ENCODE measurements around the gene ROBO1.

Gene ROBO1

DNA sequence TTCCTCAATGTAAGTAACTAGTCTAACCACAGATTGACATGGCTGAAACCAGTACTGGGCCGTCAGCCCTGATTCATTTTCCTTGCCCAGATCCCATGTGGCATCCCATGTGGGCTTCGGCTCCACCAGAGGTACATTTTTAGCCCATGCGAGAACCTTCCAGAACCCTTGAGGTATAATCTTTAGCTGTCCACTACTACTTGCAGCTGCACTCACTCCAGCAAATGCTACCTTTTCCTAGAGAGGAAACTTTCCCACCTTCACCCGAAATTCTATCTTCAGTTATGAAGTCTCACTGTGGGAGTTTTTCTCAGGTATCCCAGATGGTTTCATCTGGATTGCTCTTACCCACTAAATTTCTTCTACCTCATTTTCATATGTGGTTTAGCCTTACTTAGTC is 907.2 kb downstream of the ROBO1 start:
- DNase-seq (ENCODE audit: low spot score in 2 of 2) = no peak
- no peak overlapping the region for H3K4me3 Mint-ChIP-seq
- ATAC-seq = no peak
- H3K36me3 Mint-ChIP-seq = no peaks in the 10 kb centered on the region
- peaks cover 27% of the 10 kb centered on the region for H3K9me3 Mint-ChIP-seq
- no peaks in the 10 kb centered on the region for H3K4me1 Mint-ChIP-seq
- no peak overlapping the region for H3K27ac Mint-ChIP-seq

DNA sequence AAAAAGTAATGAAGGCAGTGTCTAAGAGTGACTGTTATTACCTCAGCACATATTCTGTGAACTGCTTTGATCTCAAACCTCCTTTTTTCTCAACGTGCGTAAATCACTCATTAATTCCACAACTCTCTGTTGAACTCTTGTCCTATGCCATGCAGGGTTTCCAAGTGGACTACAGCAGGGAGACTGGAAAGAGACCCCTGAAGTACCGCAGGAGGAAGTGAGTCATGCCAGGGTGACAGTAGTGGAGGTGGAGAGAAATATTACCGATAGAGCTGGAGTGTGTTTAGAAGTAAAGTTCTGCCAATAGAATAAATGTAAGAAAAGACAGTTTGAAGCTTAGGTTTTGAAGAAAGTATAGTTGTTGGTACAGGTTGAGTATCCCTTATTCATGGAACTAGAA is 908.9 kb downstream of the ROBO1 start:
- Mint-ChIP-seq H3K27ac (no peak overlapping the region), H3K9me3 (peaks cover 25% of the 10 kb centered on the region), H3K4me3 (no peak overlapping the region), H3K4me1 (no peaks in the 10 kb centered on the region), H3K36me3 (no peaks in the 10 kb centered on the region)
- ATAC-seq = no peak
- DNase-seq (ENCODE audit: low spot score in 2 of 2) = no peak

DNA sequence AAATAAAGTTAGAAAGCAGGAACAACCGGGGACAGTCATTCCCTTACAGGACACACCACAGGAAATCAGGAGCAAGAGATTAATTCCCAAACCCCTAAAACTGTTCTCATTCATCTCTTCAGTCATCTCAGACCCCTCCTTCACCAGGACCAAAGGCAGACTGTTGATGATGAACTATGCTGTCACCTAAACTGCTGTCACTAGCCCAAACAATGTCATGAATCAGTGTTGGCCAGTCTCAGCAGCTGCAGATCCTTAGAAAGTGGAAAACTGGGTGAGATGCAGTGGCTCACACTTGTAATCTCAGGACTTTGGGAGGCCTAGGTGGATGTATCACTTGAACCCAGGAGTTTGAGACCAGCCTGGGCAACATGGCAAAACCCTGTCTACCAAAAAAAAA is 909.6 kb downstream of the ROBO1 start:
- H3K4me1 Mint-ChIP-seq = no peaks in the 10 kb centered on the region
- H3K4me3 Mint-ChIP-seq = no peak overlapping the region
- H3K9me3 Mint-ChIP-seq = peaks cover 25% of the 10 kb centered on the region
- DNase-seq (ENCODE audit: low spot score in 2 of 2) = no peak
- H3K27ac Mint-ChIP-seq = no peak overlapping the region
- no peaks in the 10 kb centered on the region for H3K36me3 Mint-ChIP-seq
- no peak for ATAC-seq

DNA sequence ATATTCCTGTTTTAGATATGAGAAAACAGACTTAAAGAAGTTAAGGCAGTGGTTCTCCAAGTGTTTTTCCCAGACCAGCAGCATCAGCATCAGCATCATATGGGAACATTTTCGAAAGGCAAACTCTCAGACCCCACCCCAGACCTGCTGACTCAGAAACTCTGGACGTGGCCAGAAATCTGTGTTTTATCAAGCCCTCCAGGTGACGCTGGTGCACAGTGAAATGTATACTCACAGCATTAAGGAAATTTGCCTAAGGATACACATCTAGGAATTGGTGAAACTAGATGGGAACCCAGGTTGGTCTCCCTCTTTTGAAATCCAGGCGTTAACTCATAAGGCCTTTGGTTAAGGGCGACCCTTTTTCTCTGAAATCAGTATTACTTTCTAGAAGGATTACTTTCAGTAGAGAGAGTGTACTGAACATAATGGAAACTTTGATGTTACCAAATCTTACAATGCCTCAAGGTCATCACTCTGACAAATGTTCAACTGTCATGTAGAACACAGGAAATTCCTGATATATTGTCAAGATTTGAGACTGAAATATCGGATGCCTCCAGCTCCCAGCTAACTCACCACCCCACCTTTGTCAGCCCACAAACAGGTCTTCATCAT is 910.2 kb downstream of the ROBO1 start:
- H3K4me1 Mint-ChIP-seq = no peaks in the 10 kb centered on the region
- no peak overlapping the region for H3K4me3 Mint-ChIP-seq

DNA sequence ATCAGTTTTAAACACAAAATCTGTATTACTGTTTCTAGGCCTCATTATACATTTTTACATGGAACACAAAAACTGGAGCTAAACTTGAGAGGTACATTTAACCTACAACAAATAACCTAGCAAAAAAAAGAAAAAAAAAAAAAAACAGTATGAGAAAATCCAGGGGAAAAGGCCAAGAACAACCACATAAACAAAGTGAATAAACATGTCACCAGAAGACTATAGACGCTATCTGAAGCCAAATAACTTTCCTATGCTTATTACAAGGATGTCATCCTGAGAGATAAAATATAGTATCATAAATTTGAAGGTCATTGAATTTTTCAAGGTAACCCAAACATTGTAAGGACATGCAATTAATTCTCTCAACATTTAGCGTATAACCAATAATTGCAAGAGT is 911.6 kb downstream of the ROBO1 start:
- Mint-ChIP-seq H3K4me3 (no peak overlapping the region), H3K27ac (no peak overlapping the region), H3K36me3 (no peaks in the 10 kb centered on the region), H3K4me1 (no peaks in the 10 kb centered on the region), H3K9me3 (peaks cover 25% of the 10 kb centered on the region)
- ATAC-seq (no peak), DNase-seq (ENCODE audit: low spot score in 2 of 2) (no peak)

More for the DNA sequence above, 910.2 kb downstream of the ROBO1 start:
- no peak for DNase-seq (ENCODE audit: low spot score in 2 of 2)
- no peak overlapping the region for H3K27ac Mint-ChIP-seq
- no peaks in the 10 kb centered on the region for H3K36me3 Mint-ChIP-seq
- ATAC-seq = no peak
- H3K9me3 Mint-ChIP-seq = peaks cover 30% of the 10 kb centered on the region

DNA sequence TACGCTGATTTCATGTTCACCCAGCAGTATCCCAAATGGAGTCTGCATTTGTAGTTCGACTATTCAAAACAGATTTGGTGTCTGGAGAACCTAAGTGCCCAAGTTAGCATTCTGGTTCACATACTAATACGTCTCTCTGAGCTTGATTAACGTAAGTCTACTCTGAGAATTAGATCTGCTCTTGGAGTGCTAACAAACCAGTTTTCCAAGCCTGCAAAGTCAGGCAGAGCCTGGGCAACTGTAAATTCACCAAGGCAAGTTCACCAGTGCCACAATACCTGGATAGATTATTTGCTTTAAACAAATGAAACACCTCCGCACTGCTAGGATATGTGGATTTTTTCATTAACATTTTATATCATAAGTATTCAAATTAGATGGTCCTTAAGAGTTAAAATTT is 912.6 kb downstream of the ROBO1 start:
- Mint-ChIP-seq H3K4me1 (no peaks in the 10 kb centered on the region), H3K36me3 (no peaks in the 10 kb centered on the region), H3K4me3 (no peak overlapping the region), H3K9me3 (peaks cover 24% of the 10 kb centered on the region), H3K27ac (no peak overlapping the region)
- ATAC-seq (no peak), DNase-seq (ENCODE audit: low spot score in 2 of 2) (no peak)

DNA sequence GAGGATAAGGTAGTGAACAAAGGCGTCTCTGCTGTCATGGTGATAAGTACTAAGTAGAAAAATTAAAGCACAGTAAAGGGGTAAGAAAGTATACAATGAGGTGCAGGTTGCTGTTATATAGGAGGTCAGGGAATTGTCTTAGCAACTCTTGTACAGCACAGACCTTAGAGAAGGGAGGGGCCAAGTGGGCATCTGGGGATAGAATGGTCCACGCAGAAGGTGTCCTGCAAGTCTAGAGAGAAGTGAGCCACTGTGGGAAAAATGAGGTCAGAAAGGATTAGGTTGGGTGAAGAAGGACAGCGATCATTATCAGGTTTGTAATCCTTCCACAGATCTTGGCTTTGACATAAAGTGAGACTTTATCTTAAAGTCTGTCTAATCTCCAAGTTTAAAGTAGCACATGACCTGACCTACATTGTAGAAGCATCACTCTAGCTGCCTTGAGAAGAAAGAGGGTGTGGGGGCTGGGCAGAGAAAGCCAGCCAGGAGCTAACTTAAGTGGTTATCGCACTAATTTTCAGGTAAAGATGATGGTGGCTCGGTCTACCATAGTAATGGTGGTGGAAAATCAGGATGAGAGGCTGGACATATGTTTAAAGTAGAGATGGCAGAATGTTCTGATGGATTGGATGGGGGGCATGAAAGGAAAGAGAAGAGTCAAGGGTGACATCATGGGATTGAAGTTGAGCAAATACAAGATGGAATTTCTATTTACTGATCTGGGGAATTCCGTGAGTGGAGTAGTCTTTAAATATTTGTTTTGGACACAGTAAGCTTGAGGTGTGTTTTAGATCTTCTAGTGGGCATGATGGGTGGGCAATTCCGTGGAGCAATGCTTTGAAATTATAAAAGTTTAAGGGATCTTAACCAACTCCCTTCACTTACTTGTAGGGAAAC is 919.2 kb downstream of the ROBO1 start:
- Mint-ChIP-seq H3K9me3 (peaks cover 22% of the 10 kb centered on the region), H3K27ac (no peak overlapping the region), H3K36me3 (no peaks in the 10 kb centered on the region), H3K4me1 (no peaks in the 10 kb centered on the region), H3K4me3 (no peak overlapping the region)
- DNase-seq (ENCODE audit: low spot score in 2 of 2) (no peak), ATAC-seq (no peak)

DNA sequence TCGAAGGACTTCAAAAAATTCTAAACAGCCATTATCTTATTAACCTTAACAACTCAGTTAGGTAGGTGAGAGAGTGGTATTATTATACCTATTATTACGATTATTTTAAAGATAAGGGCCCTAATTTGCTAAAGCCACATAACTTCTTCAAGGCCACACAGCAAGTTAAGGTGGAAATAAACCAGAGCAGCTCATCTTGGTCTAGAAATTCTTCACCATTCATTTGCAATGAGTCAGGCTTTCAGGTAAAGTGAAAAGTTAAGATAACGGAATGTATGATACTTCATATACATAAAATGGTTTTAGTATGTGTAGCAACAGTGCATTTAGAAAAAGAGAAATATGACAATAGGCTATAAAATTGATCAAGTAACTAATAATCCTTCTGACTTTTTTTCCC is 920.2 kb downstream of the ROBO1 start:
- Mint-ChIP-seq H3K36me3 (no peaks in the 10 kb centered on the region), H3K4me1 (no peaks in the 10 kb centered on the region), H3K27ac (no peak overlapping the region), H3K9me3 (peaks cover 16% of the 10 kb centered on the region), H3K4me3 (no peak overlapping the region)
- ATAC-seq (no peak), DNase-seq (ENCODE audit: low spot score in 2 of 2) (no peak)

DNA sequence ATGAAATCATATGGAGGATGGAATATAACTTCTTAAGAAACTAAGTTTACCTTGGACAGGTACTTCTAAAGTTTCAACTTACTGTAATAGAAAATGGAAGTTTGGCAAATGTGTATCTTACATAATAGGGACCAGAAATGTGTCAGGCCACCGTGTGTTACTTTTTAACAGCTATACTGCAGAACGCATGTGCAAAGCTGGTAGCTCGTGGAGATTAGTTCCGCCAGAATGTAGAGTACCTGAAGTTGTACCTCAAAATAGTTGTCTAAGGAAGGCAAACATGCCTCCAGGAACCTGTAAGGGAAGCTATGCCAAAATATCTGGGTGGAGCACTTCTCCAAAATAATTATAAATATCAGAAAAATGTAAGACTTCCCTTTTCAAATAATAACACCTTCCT is 920.6 kb downstream of the ROBO1 start:
- no peak for DNase-seq (ENCODE audit: low spot score in 2 of 2)
- Mint-ChIP-seq H3K9me3 (peaks cover 13% of the 10 kb centered on the region), H3K4me1 (no peaks in the 10 kb centered on the region), H3K36me3 (no peaks in the 10 kb centered on the region), H3K4me3 (no peak overlapping the region), H3K27ac (no peak overlapping the region)
- no peak for ATAC-seq

DNA sequence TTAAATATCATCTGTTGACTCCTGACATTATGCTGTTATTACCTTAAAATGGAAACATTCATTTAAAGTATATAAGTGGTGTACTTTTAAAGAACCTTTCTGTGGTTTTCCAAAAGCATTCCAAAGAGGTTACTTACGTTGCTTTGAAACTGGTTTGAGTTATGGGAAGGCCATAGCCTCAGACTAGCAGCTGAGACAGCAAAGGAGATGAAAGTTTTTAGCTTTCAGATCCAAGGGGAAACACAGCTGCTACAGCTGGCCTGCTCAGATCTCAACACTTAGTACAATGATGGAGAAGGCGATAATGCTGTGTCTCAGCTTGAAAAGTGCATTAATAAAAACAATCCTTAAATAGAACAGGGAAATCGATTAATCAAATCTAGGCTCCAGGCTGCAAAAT is 921.1 kb downstream of the ROBO1 start:
- peaks cover 13% of the 10 kb centered on the region for H3K9me3 Mint-ChIP-seq

DNA sequence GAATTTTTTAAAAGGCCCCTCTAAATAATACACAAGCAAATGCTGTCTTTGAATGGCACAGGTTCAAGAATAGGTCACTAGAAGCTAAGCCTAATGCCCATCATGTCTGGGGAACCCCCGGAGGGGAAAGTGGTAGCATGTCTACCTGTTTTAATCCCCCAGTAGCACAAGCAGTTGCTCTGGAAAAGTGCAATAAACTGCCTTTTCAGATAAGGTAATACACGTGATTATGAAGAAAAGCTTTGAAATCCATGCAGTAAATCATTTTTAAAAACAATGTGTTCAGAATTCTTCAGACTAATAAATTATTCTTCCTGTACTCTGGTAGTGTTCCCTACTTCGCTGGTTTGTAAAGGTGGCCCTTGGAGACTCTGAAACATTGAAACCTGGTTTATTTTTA is 922.2 kb downstream of the ROBO1 start:
- DNase-seq (ENCODE audit: low spot score in 2 of 2) (no peak), ATAC-seq (no peak)
- Mint-ChIP-seq H3K4me3 (no peak overlapping the region), H3K4me1 (no peaks in the 10 kb centered on the region), H3K9me3 (peaks cover 12% of the 10 kb centered on the region), H3K36me3 (no peaks in the 10 kb centered on the region), H3K27ac (no peak overlapping the region)

More for the DNA sequence above, 921.1 kb downstream of the ROBO1 start:
- Mint-ChIP-seq H3K36me3 (no peaks in the 10 kb centered on the region), H3K4me3 (no peak overlapping the region), H3K27ac (no peak overlapping the region), H3K4me1 (no peaks in the 10 kb centered on the region)
- DNase-seq (ENCODE audit: low spot score in 2 of 2) (no peak), ATAC-seq (no peak)

DNA sequence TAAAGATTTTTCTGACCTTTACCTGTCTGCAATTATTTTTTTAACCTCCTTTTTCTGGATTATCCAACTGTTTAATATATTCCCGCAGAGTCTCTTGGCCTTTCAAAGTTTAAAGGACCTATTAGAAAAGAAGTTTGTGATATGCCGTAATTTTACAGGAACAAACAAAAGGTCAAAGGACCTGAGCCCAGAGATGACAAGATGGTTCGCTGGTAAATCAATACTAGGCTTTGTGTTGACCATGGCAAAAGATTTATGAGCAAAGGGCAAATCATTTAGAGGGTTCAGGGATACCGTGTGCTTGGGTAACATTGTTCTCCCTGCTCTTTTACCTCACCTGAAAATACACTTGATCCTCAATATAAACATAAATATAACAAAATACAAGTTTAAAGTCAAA is 923.5 kb downstream of the ROBO1 start:
- no peak for DNase-seq (ENCODE audit: low spot score in 2 of 2)
- Mint-ChIP-seq H3K4me3 (no peak overlapping the region), H3K36me3 (no peaks in the 10 kb centered on the region), H3K27ac (no peak overlapping the region), H3K9me3 (peaks cover 9% of the 10 kb centered on the region), H3K4me1 (no peaks in the 10 kb centered on the region)
- ATAC-seq = no peak

DNA sequence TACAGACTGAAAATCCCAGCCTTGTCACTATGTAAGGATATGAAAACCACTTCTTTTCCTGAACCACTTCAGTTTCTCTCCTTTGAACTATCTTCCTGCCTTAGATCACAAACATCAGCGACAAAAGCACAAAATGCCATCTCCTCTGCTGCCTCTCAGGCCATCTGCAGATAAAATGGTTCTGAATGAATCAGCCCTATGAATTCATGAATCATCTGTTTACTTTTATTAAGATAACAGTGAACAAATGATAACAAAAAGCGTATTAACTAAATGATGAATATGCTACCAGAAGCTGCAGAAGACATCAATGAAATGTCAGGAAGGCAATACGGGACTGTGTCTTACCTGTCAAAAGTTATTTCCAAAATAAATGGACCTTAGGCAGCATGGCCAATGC is 928.1 kb downstream of the ROBO1 start:
- Mint-ChIP-seq H3K4me1 (no peaks in the 10 kb centered on the region), H3K27ac (no peak overlapping the region), H3K36me3 (no peaks in the 10 kb centered on the region), H3K9me3 (no peaks in the 10 kb centered on the region), H3K4me3 (no peak overlapping the region)
- DNase-seq (ENCODE audit: low spot score in 2 of 2) (no peak), ATAC-seq (no peak)

DNA sequence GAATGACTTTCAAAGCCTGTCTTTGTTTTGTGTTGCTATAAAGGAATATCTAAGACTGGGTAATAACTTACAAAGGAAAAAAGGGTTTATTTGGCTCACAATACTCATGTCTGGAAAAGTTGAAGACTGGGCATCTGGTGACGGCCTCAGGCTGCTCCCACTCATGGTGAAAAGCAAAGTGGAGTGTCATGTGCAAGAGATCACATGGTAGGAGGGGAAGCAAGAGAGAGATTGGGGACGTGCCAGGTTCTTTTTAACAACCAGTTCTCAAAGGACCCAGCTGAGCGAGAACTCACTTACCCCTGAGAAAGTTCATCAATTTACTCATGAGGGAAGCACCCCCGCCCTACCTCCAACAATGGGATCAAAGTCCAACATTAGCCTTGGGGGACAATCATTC is 929.4 kb downstream of the ROBO1 start:
- ATAC-seq = no peak
- Mint-ChIP-seq H3K9me3 (no peaks in the 10 kb centered on the region), H3K4me3 (no peak overlapping the region), H3K36me3 (no peaks in the 10 kb centered on the region), H3K27ac (no peak overlapping the region), H3K4me1 (no peaks in the 10 kb centered on the region)
- no peak for DNase-seq (ENCODE audit: low spot score in 2 of 2)

DNA sequence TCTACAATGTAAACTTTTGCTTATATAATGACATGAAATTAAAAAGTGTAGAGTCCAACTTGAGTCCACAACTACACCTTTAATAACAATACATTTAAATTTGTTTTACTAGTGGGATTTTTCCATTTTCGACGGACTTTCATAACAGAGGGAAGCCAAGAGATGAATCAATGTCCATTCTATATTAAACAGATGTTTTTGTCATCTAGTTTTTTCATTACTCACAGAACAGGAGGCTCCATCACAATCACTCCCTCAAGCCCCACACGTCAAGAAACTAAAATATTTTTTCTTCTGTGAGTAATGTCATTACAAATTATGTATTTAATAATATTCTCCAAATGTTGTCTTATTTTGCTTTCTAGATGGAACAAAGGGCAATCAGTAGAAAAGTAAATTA is 932.9 kb downstream of the ROBO1 start:
- Mint-ChIP-seq H3K4me1 (no peaks in the 10 kb centered on the region), H3K9me3 (no peaks in the 10 kb centered on the region), H3K4me3 (no peak overlapping the region), H3K27ac (no peak overlapping the region), H3K36me3 (no peaks in the 10 kb centered on the region)
- DNase-seq (ENCODE audit: low spot score in 2 of 2) (no peak), ATAC-seq (no peak)

DNA sequence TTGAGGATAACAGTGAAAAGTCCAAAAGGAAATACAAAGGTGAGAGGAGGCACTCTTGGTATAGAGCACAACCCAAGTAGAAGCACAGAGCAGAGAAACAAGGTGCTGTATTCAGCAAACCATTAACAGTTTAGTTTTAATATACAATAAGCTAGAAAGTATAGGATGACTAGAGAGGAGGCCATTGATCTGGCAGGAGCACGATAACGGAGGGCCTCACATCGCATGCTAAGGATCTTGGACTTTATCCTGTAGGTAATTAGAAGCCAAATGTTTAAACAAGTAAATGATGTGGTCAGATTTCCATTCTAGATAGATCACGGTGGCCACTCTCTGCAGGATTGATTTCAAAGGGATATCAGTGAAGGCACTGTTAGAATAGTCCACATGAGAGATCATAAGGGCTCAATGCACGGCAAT is 935.0 kb downstream of the ROBO1 start:
- ATAC-seq (no peak), DNase-seq (ENCODE audit: low spot score in 2 of 2) (no peak)
- Mint-ChIP-seq H3K27ac (no peak overlapping the region), H3K4me3 (no peak overlapping the region), H3K4me1 (no peaks in the 10 kb centered on the region), H3K36me3 (no peaks in the 10 kb centered on the region), H3K9me3 (no peaks in the 10 kb centered on the region)
